HG03139 (cell line): ENCODE data around the gene FRMD3.

Experiments used
- ATAC-seq: cut with Tn5 transposase; IDR thresholded peaks from one replicate; pipeline ENCODE4 v1.9.1; 2021; ENCODE audit not compliant: unreplicated experiment

Gene FRMD3

DNA sequence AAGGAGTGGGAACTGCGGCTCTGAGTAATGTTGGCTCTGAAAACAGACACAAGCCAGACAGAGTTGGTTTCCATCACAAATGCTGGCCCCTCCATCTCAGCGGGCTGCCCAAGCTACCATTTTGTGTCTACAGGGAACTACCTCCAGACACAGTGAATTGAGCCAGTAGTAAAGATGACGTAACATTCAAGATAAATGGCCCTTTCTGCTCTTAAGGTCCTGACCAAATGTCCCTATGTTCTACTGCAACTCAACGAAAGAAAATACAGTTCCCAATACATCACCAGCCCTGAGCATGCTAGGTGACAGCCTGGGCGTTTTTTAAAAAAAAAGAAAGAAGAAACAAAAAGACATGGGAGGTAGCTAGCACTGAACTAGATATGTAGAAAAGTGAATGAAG lies 247.5 kb downstream of the FRMD3 start:
- ATAC-seq = no peak

DNA sequence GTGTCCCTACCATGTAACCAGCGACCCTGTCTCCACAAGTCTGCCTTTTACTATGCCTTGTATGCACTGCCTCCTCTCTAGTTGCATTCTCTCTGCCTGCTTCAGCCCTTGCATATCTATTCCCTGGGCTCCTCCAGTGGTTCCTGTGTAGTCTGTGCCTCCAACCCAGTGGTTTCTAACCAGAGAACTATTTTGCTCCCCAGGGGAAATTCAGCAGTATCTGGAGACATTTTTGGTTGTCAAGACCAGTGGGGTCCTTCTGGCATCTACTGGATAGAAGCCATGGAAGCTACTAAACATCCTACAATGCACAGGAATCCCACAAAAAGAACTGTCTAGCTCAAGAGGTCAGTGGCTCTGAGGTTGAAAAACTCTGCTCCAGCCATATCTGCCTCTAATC lies 251.2 kb downstream of the FRMD3 start:
- ATAC-seq = no peak

GRCh38 chr9:83285445-83286225 lies 252.6 kb downstream of the FRMD3 start:
- no peak for ATAC-seq

GRCh38 chr9:83284746-83285145 lies 253.5 kb downstream of the FRMD3 start:
- no peak for ATAC-seq

DNA sequence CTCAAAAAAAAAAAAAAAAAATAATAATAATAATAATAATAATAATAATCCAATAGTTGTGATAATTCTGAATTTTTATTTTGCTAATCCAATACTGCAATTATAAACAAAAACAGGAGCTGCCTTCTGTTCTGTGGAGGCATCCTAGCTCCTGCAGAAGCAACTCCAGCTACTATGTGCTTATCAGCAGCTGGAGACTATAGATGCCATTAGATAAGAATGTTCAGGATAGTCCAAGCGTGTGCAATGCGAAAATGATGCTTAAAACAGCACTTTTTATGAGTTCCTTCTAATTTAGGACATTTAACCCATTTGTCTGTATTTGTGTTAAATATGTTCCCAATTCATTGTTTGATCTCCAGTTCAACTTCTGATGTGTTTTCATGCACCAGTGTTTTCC lies 254.7 kb downstream of the FRMD3 start:
- no peak for ATAC-seq

DNA sequence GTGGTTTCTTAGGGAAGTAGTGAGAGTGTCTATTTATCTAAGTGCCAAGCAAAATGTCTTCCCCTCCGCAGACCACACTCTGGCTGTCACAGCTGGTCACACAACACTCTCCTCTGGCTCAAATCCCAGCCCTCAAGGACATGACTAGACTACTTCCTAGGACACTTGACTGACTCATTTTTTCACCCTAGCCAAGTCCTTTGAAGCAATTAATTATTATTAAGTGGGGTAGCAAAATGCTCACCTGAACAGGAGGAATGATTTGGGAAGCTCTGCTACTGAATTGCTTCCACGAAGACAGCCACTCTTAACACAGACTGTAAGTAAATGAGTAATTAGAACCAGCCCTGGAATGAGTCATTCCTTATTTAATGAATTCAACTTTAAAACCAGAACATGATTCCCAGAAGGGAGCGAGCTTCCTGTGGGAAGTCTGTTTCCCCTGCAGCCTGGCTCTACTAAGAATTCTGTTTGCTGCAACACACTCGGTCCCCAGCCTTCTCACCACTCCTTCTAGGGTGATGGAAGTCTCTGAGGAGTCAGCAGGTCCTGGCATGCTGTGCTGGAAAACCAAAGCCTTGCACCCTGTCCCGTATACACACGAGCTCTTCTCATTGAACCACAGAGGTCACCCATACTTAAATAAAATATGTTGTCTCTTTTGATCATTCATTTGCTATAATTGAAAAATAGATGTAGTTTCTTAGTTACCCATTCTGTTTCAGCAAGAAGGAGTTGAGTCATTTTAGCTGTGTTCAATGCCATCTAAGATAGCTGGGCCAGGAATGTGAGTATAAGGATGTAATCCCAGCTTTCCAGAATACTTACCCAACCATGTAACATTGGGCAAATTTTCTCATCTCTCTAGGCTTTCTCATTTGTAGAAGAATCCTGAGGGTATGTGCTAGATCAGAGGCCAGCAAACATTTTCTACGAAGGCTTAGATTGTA lies 256.6 kb downstream of the FRMD3 start:
- peak; percentile 57 for ATAC-seq

DNA sequence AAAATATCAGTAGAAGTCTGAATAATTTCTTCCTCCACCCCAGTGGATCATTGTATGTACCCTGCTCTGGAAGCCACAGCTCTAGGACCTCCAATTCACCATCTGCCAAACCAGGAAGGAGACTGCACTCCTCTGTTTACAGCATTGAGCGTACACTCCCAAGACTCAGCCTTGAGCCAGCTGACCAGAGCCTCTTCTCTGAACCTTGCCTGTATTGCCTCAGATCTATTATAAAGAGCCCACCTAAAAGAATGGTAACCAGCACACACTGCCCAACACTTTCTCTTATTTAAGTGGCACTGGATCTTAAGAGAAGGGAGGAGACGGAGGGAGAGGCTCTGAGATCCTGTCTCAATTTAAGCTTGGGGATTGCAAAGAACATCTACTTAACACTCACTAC lies 257.4 kb downstream of the FRMD3 start:
- peak; percentile 33 for ATAC-seq

GRCh38 chr9:83280268-83280667 lies 257.9 kb downstream of the FRMD3 start:
- ATAC-seq = no peak

- ATAC-seq = no peak
Measured at GRCh38 chr9:83274787-83275186, 263.4 kb downstream of the FRMD3 start.

- no peak for ATAC-seq
Measured at GRCh38 chr9:83271665-83272071, 266.5 kb downstream of the FRMD3 start.

GRCh38 chr9:83270116-83270515 lies 268.1 kb downstream of the FRMD3 start:
- no peak for ATAC-seq

GRCh38 chr9:83267741-83268140 lies 270.5 kb downstream of the FRMD3 start:
- ATAC-seq = no peak

- ATAC-seq = no peak
Measured at GRCh38 chr9:83266666-83267496, 271.3 kb downstream of the FRMD3 start.

GRCh38 chr9:83266331-83266665 lies 271.9 kb downstream of the FRMD3 start:
- ATAC-seq = no peak

DNA sequence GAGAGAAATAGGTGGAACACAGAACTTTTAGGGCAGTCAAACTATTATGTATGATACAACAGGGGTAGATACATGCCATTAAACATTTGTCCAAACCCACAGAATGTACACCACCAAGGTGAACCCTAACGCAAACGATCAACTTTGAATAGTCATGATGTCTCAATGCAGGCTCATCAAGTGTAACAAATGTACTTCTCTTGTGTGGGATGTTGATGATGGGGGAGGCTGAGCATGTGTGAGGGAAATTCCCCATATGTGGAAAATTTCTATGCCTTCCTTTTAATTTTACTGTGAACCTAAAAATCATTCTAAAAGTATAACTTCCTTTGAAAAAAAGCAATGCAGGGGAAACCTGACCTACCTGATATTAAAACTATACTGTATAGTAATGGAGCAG lies 273.9 kb downstream of the FRMD3 start:
- no peak for ATAC-seq

GRCh38 chr9:83259558-83259957 lies 278.6 kb downstream of the FRMD3 start:
- ATAC-seq = no peak

DNA sequence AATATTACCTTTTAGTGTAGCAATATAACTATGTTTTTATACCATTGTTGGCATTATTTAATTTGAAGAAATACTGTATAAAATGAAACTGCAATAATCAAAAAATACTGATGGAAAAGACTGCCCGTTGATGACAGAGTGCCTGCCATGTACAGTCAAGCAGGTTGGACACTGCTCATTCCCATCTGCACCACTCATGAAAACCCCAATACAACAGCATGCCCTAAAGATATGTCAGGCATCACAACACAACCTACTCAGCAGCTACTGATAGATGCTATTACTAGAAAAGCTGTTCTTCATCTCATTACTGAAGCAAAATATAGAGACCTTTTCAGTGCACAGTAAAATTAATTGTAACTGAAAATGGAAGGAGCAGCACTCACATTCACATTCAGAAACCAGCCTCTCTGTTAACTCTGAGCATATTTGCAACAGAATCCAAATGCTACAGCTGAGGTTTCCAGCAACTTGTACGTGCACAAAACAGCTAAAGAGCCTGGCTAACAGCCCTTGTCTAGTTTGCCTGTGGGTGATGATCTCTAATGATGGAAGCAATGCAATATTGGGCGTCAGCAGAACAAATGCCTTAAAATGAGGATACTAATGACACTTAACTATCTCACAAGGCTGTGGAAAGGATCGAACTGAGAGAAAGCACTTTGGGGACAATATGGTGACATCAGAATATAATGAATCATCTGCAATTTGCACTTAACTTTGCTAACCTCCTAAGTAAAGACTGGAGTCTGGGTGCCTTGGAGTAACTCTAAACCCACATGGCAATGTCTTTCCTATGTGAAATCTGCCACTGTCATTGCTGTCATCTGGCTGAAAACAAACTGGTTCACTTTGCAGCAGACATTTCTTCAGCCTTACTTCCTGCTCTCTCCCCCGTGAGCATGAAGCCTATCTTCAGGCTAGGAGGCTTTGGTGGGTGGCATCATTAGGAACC lies 280.0 kb downstream of the FRMD3 start:
- no peak for ATAC-seq

DNA sequence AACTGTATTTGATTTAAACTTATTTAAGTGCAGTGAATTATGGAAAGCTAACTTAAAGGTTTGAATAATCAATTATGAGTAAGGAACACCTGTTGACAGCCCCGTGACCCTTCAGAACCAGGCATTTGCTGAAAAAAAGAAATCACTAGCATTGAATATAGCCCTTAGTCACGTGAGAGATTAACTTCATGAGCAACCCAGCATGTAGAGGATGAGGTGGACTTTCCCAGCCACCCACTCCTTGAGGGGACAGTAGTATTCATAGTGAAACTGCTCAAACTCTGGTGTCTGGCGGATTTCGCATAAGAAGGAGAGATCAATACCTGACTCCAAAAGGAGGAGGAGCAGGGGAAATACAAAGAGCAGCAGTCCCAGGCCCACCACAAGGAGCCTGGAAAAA lies 290.5 kb downstream of the FRMD3 start:
- ATAC-seq = no peak

DNA sequence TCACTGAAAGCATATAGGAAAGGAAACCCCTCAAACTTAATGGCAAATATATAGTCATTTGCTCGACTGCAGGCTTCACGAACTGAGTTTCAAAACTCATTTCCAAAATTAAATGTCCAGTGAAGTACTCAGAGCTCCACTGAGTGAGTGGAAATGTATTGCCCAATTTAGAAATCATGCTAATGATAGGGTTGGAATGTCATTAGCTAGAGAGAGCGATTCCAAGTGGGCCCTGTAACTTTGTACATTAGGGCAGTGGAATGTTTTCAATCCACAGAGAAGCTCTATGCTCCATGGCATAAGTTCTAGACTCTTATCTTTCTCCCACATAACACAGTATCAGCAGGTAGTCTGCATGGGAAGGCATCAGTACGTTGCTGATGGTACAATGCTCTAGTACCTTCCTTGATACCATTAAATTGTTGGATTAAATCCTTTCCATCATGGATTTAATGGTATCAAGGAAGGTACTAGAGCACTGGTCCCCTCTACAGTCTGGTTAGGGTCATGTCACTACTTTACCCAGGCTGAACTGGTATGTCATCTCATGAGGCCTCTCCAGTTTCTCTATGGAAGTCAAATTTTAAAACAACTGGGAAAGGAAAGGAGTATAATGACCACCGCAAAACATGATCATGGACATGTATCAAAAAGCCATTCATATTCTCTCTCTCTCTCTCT lies 292.1 kb downstream of the FRMD3 start:
- ATAC-seq = no peak

DNA sequence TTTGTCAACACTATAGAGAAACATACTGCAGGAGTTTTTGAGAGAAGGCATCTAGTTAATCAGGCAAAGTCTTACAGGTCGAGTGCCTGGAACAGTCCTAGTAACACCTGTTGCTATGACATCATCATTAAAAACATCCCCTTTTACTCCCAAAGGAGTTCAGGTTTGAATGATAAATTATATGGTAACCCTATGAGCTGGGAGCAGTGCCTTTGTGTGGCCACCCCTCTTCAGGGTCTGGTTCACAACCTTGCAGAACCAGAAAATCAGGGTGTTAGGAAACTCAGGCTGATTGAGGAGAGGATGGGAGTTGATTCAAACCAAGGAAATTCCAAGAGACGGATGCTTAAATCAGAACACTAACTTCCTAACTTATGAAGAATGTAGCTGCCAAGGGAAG lies 296.1 kb downstream of the FRMD3 start:
- no peak for ATAC-seq
